Measurements from ENCODE around the gene HBQ1.

The HBQ1 gene

DNA sequence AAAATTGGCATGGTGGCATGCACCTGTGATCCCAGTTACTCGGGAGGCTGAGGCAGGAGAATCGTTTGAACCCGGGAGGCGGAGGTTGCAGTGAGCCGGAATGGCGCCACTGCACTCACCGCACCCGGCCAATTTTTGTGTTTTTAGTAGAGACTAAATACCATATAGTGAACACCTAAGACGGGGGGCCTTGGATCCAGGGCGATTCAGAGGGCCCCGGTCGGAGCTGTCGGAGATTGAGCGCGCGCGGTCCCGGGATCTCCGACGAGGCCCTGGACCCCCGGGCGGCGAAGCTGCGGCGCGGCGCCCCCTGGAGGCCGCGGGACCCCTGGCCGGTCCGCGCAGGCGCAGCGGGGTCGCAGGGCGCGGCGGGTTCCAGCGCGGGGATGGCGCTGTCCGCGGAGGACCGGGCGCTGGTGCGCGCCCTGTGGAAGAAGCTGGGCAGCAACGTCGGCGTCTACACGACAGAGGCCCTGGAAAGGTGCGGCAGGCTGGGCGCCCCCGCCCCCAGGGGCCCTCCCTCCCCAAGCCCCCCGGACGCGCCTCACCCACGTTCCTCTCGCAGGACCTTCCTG is at the start of gene HBQ1:
TSS of gene HBQ1 (plus strand) at position 359 of the 575 bp plus-strand sequence. CDS start at position 387, 28 bp downstream.
- DNase-seq (ENCODE audit: low read depth), result no peak
- in situ Hi-C loops (cut with HindIII; ENCODE audit: low sequenced_read_pairs), result no loop called here
- TF ChIP-seq, protein P1, sequence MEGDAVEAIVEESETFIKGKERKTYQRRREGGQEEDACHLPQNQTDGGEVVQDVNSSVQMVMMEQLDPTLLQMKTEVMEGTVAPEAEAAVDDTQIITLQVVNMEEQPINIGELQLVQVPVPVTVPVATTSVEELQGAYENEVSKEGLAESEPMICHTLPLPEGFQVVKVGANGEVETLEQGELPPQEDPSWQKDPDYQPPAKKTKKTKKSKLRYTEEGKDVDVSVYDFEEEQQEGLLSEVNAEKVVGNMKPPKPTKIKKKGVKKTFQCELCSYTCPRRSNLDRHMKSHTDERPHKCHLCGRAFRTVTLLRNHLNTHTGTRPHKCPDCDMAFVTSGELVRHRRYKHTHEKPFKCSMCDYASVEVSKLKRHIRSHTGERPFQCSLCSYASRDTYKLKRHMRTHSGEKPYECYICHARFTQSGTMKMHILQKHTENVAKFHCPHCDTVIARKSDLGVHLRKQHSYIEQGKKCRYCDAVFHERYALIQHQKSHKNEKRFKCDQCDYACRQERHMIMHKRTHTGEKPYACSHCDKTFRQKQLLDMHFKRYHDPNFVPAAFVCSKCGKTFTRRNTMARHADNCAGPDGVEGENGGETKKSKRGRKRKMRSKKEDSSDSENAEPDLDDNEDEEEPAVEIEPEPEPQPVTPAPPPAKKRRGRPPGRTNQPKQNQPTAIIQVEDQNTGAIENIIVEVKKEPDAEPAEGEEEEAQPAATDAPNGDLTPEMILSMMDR (IDR thresholded peaks at IDR 0.05; ENCODE audit: low read depth, low read length, missing control alignments), result peak; percentile 26
- peak within 1 kb of the TSS; percentile 32 for H3K4me3 ChIP-seq (ENCODE audit: low read depth, low read length)

DNA sequence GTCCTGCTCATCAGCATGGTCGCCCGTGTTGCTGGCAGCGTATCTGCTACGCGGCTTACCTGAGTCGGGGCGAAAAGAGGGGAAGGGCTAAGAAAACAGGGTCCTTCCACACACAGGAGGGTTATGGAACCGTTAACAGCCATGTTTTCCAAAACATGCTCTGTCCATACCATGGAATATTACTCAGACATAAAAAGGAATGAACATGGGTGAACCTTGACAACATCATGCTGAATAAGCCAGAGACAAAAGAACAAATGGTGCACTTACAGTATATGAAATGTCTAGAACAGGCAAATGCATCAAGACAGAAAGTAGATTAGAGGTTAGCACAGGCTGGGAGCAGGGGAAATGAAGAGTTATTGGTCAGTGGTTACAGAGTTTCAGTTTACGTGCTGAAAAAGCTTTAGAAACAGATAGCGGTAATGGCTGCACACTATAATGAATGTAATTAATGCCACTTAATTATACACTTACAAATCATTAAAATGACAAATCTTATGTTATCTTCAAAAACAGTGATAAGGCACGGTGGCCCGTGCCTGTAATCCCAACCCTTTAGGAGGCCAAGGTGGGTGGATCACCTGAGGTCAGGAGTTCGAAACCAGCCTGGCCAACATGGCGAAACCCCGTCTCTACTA is 49.6 kb upstream of the HBQ1 start:
- TF ChIP-seq, protein P1 (IDR thresholded peaks at IDR 0.05; ENCODE audit: low read depth, low read length, missing control alignments), result no peak
- in situ Hi-C loops (cut with HindIII; ENCODE audit: low sequenced_read_pairs), result no loop called here
- DNase-seq (ENCODE audit: low read depth), result no peak
- H3K4me3 ChIP-seq (ENCODE audit: low read depth, low read length), result no peak overlapping the region

DNA sequence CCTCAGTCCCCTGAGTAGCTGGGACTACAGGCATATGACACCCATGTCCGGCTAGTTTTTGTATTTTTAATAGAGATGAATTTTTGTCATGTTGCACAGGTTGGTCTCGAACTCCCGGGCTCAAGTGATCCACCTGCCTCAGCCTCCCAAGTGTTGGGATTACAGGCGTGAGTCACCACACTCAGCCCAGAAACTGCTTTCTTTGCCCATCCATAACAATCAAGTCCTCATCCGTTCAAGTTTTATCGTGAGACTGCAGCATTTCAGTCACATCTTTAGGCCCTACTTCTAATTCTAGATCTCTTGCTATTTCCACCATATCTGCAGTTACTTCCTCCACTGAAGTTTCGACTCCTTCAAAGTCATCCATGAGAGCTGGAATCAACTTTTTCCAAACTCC is 48.1 kb upstream of the HBQ1 start:
- H3K4me3 ChIP-seq (ENCODE audit: low read depth, low read length), result no peak overlapping the region
- TF ChIP-seq, protein P1 (IDR thresholded peaks at IDR 0.05; ENCODE audit: low read depth, low read length, missing control alignments), result no peak
- no peak for DNase-seq (ENCODE audit: low read depth)
- in situ Hi-C loops (cut with HindIII; ENCODE audit: low sequenced_read_pairs), result no loop called here

DNA sequence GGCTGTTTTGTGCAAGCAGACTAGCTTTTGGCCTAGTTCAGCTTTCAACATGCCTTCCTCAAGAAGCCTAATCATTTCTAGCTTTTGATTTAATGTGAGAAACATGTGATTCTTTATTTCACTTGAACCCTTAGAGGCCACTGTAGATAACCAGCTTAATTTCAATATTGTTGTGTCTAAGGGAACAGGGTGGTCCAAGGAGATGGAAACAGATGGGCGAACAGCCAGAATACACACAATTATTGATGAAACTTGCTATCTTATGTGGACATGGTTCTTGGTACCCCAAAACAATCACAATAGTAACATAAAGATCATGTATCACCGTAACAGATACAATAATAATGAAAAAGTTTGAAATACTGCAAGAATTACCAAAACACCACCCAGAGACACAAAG is 46.5 kb upstream of the HBQ1 start:
- DNase-seq (ENCODE audit: low read depth), result no peak
- TF ChIP-seq, protein P1 (IDR thresholded peaks at IDR 0.05; ENCODE audit: low read depth, low read length, missing control alignments), result no peak
- H3K4me3 ChIP-seq (ENCODE audit: low read depth, low read length), result no peak overlapping the region
- in situ Hi-C loops (cut with HindIII; ENCODE audit: low sequenced_read_pairs), result no loop called here

DNA sequence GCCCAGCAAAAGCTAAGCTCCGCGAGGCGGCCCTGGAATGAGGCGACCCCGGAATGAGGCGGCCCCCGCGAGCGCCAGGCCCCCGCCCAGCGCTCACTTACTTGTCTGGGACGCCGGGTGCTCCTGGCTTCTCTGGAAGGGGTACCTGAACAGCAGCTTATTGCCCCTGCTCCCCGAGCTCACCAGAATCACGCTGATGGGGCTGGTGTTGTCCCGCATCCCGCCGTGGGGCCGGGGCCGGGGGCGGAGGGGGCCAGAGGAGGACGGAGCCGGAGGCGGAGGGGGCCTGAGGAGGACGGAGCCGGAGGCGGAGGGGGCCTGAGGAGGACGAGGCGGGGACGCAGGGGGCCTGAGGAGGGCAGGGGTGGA is 42.2 kb upstream of the HBQ1 start:
- TF ChIP-seq, protein P1 (IDR thresholded peaks at IDR 0.05; ENCODE audit: low read depth, low read length, missing control alignments), result no peak

DNA sequence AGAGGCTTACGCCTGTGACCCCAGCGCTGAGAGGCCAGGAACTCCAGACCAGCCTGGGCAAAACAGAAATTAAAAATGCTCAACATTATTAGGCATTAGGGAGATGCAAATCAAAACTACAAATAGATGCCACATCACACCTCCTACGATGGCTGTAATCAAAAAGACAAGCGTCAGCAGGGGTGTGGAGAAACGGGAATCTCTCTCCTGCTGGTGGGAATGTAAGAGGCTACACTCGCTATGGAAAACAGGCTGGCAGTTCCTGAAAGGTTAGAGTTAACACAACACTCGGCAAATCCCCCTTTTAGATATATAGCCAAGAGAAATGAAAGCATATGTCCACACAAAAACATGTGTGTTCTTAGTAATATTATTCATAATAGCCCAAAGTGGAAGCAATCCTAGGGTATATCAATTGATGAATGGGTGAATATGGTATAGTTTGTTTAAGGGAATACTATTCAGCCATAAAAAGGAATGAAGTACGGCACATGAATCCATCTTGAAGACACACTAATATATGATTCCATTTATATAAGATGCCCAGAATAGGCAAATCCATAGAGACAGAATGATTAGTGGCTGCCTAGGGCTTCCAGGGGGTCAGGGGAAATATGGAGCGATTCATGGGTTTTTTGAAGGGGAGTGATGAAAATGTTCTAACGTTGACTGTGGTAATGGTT is 39.9 kb upstream of the HBQ1 start:
- no peak overlapping the region for H3K4me3 ChIP-seq (ENCODE audit: low read depth, low read length)
- in situ Hi-C loops (cut with HindIII; ENCODE audit: low sequenced_read_pairs), result no loop called here
- DNase-seq (ENCODE audit: low read depth), result no peak
- TF ChIP-seq, protein P1 (IDR thresholded peaks at IDR 0.05; ENCODE audit: low read depth, low read length, missing control alignments), result no peak

More for the DNA sequence above, 42.2 kb upstream of the HBQ1 start:
- H3K4me3 ChIP-seq (ENCODE audit: low read depth, low read length), result peak overlapping the region; percentile 64
- DNase-seq (ENCODE audit: low read depth), result no peak
- in situ Hi-C loops (cut with HindIII; ENCODE audit: low sequenced_read_pairs), result no loop called here
